ENCODE data around the gene SLC25A48. TPM values are rescaled to one million over a fixed set of nuclear protein-coding genes. Genes with fewer than 3 reads are reported as not detected.

The SLC25A48 gene
- total RNA-seq, 1 donor from 2014 or later, result not detected

DNA sequence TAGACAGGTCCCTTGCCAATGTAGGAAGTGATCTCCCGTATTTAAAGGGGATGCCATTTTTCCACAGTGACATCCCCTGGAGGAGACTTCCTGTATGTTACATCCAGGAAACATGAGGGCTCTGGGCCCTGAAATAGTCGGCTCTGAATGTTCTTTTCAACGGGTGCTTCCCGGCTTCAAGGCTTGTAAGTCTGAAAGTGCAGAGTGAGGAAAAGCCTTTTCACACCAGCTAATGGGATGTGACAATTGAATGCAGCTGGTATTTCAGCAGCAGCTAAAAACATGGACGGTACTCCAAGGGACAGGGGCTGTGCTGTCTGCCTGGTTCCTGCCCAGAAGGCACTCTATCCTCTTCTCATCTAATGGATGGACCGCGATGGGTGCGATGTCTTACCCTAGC lies 59.8 kb downstream of the SLC25A48 start:
- TF ChIP-seq, protein P1, sequence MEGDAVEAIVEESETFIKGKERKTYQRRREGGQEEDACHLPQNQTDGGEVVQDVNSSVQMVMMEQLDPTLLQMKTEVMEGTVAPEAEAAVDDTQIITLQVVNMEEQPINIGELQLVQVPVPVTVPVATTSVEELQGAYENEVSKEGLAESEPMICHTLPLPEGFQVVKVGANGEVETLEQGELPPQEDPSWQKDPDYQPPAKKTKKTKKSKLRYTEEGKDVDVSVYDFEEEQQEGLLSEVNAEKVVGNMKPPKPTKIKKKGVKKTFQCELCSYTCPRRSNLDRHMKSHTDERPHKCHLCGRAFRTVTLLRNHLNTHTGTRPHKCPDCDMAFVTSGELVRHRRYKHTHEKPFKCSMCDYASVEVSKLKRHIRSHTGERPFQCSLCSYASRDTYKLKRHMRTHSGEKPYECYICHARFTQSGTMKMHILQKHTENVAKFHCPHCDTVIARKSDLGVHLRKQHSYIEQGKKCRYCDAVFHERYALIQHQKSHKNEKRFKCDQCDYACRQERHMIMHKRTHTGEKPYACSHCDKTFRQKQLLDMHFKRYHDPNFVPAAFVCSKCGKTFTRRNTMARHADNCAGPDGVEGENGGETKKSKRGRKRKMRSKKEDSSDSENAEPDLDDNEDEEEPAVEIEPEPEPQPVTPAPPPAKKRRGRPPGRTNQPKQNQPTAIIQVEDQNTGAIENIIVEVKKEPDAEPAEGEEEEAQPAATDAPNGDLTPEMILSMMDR (IDR thresholded peaks at IDR 0.05; ENCODE audit: unreplicated experiment), result no peak
- Mint-ChIP-seq H3K36me3 (ENCODE audit: low read depth, unreplicated experiment) (no peaks in the 10 kb centered on the region), H3K9me3 (ENCODE audit: unreplicated experiment) (no peaks in the 10 kb centered on the region), H3K4me3 (ENCODE audit: unreplicated experiment) (no peak overlapping the region), H3K27ac (ENCODE audit: unreplicated experiment) (no peak overlapping the region), H3K4me1 (ENCODE audit: unreplicated experiment) (no peaks in the 10 kb centered on the region), H3K27me3 (ENCODE audit: unreplicated experiment) (no peaks in the 10 kb centered on the region)
- no peak for DNase-seq (ENCODE audit: low spot score)

DNA sequence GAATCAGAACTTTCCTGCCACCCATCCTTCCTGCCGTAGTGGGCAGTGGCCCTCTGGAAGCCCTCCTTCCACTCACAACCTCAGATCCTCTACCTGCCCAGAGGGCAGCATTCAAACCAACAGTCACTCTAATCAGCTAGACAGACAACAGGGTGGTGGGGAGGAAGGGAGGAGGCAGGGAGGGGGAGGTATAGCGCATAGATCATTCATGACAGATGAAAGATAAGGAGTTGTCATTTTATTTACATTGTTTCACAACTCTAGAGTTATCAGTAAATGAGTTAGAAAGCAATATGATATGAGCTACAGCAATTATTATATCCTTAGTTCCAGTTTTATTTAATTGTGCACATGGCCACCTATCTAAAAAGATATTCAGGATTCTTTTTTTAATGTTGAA lies 60.3 kb downstream of the SLC25A48 start:
- H3K36me3 Mint-ChIP-seq (ENCODE audit: low read depth, unreplicated experiment), result no peaks in the 10 kb centered on the region
- no peak overlapping the region for H3K4me3 Mint-ChIP-seq (ENCODE audit: unreplicated experiment)
- H3K9me3 Mint-ChIP-seq (ENCODE audit: unreplicated experiment), result no peaks in the 10 kb centered on the region
- no peaks in the 10 kb centered on the region for H3K4me1 Mint-ChIP-seq (ENCODE audit: unreplicated experiment)
- TF ChIP-seq, protein P1 (IDR thresholded peaks at IDR 0.05; ENCODE audit: unreplicated experiment), result no peak
- DNase-seq (ENCODE audit: low spot score), result no peak
- no peaks in the 10 kb centered on the region for H3K27me3 Mint-ChIP-seq (ENCODE audit: unreplicated experiment)
- H3K27ac Mint-ChIP-seq (ENCODE audit: unreplicated experiment), result no peak overlapping the region

DNA sequence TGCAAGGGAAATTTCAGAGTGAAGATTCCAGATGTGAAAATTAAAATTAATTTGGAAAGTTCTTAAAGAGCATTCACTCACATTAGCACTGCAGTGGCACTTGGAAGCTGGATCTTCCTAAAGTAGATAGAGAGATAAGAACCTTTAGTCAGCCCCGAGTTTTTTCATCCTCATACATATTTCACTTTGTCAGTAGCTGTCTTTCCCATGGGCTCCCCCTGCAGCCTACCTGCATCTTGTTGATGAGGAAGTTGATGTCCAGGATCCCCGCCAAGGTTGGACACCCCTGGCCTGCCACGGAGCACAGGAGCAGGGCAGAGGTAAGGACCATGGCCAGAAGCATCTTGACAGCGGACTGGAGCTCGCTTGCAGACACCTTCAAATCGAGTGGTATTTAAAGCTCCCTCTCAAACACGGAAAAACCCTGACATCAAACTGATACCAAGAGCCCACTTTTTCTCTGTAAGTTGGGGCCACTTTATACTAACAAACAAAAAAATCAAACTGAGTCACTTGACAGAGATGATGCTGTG lies 61.1 kb downstream of the SLC25A48 start, which contains the start of gene IL9:
TSS of gene IL9 (minus strand) at position 368 of the 533 bp plus-strand sequence. CDS start at position 343, 25 bp downstream.
- Mint-ChIP-seq H3K9me3 (ENCODE audit: unreplicated experiment) (no peaks in the 10 kb centered on the region), H3K27ac (ENCODE audit: unreplicated experiment) (no peak within 1 kb of the TSS)

GRCh38 chr5:135898651-135899050 lies 64.2 kb downstream of the SLC25A48 start:
- no peak for DNase-seq (ENCODE audit: low spot score)
- no peaks in the 10 kb centered on the region for H3K9me3 Mint-ChIP-seq (ENCODE audit: unreplicated experiment)
- no peak overlapping the region for H3K27ac Mint-ChIP-seq (ENCODE audit: unreplicated experiment)
- no peaks in the 10 kb centered on the region for H3K4me1 Mint-ChIP-seq (ENCODE audit: unreplicated experiment)
- TF ChIP-seq, protein P1 (IDR thresholded peaks at IDR 0.05; ENCODE audit: unreplicated experiment), result no peak
- H3K36me3 Mint-ChIP-seq (ENCODE audit: low read depth, unreplicated experiment), result no peaks in the 10 kb centered on the region
- H3K4me3 Mint-ChIP-seq (ENCODE audit: unreplicated experiment), result no peak overlapping the region
- no peaks in the 10 kb centered on the region for H3K27me3 Mint-ChIP-seq (ENCODE audit: unreplicated experiment)

More for the DNA sequence above, 61.1 kb downstream of the SLC25A48 start, which contains the start of gene IL9:
- no peak within 1 kb of the TSS for H3K4me3 Mint-ChIP-seq (ENCODE audit: unreplicated experiment)
- no peaks in the 10 kb centered on the region for H3K27me3 Mint-ChIP-seq (ENCODE audit: unreplicated experiment)
- TF ChIP-seq, protein P1 (IDR thresholded peaks at IDR 0.05; ENCODE audit: unreplicated experiment), result no peak
- no peaks in the 10 kb centered on the region for H3K36me3 Mint-ChIP-seq (ENCODE audit: low read depth, unreplicated experiment)
- H3K4me1 Mint-ChIP-seq (ENCODE audit: unreplicated experiment), result no peaks in the 10 kb centered on the region
- DNase-seq (ENCODE audit: low spot score), result no peak

- Mint-ChIP-seq H3K27me3 (ENCODE audit: unreplicated experiment) (no peaks in the 10 kb centered on the region), H3K4me1 (ENCODE audit: unreplicated experiment) (no peaks in the 10 kb centered on the region), H3K36me3 (ENCODE audit: low read depth, unreplicated experiment) (no peaks in the 10 kb centered on the region), H3K4me3 (ENCODE audit: unreplicated experiment) (no peak overlapping the region), H3K9me3 (ENCODE audit: unreplicated experiment) (no peaks in the 10 kb centered on the region), H3K27ac (ENCODE audit: unreplicated experiment) (no peak overlapping the region)
- TF ChIP-seq, protein P1 (IDR thresholded peaks at IDR 0.05; ENCODE audit: unreplicated experiment), result no peak
- DNase-seq (ENCODE audit: low spot score), result no peak
Measured at GRCh38 chr5:135900276-135900675, 65.8 kb downstream of the SLC25A48 start.
